IPS DF 4.7 (cell line): ENCODE data around the gene TMEM147.

ENCODE experiments used
- DNase-seq: peaks from one replicate; pipeline ENCODE4 v3.0.0-alpha.2; 2013; ENCODE audit warnings: low spot score; ENCODE audit errors: extremely low read depth

The TMEM147 gene, protein sequence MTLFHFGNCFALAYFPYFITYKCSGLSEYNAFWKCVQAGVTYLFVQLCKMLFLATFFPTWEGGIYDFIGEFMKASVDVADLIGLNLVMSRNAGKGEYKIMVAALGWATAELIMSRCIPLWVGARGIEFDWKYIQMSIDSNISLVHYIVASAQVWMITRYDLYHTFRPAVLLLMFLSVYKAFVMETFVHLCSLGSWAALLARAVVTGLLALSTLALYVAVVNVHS

GRCh38 chr19:35545001-35545854, at the start of gene TMEM147:
TSS of gene TMEM147 (plus strand) at chr19:35545626. CDS start at chr19:35545740, 114 bp downstream.
- DNase-seq = no peak

- DNase-seq = no peak
Measured at GRCh38 chr19:35497406-35497805, 48.0 kb upstream of the TMEM147 start.

- DNase-seq = no peak
Measured at GRCh38 chr19:35498220-35498619, 47.2 kb upstream of the TMEM147 start.

- DNase-seq = no peak
Measured at GRCh38 chr19:35498984-35499527, 46.4 kb upstream of the TMEM147 start.

- DNase-seq = no peak
Measured at GRCh38 chr19:35500611-35501010, 44.8 kb upstream of the TMEM147 start.

- DNase-seq = no peak
Measured at GRCh38 chr19:35501684-35502083, 43.7 kb upstream of the TMEM147 start.

- no peak for DNase-seq
Measured at GRCh38 chr19:35502751-35503150, 42.7 kb upstream of the TMEM147 start.

DNA sequence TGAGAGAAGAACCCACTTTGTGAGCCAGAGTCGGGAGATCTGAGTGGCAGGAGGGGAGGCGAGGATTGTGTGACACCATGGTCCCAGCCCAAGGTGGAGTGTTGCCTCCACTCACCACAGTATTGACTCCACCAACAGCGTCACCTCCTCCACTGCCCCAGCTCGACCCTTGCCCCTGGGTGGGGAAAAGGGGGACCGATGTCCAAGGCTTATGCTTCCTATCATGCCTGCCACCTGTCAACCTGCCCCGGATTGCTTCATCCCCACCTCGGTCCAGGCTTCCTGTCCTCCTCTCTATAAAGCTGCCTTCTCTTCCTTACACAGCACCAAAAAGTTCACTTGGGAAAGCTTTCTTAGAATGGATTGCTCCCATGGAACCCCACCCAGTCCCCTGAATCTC, 39.4 kb upstream of the TMEM147 start:
- no peak for DNase-seq

DNA sequence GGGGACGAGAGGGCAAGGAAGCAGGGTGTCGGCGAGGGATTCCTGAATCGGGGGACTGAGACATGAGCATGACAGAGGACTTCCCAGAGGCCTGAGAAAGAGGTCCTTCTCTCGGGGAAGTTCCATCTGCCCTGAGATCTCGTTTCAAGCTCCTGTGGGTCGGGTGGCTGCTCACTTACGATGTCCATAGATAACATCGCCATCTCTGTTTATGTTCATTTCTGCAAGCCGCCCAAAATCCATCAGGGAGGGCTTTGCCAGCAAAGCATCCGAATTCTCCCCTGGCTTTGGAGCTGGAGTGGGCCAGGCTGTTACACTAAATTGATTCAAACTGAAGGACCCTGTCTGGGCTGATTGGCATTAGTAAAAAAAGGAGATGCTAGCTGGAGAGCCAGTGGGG, 37.9 kb upstream of the TMEM147 start:
- DNase-seq = no peak

GRCh38 chr19:35508129-35508528, 37.3 kb upstream of the TMEM147 start:
- DNase-seq = no peak

- no peak for DNase-seq
Measured at GRCh38 chr19:35509018-35509652, 36.3 kb upstream of the TMEM147 start.

GRCh38 chr19:35509861-35510625, 35.4 kb upstream of the TMEM147 start:
- DNase-seq = peak; percentile 76

GRCh38 chr19:35510626-35510964, 34.8 kb upstream of the TMEM147 start:
- no peak for DNase-seq

GRCh38 chr19:35511337-35511736, 34.1 kb upstream of the TMEM147 start:
- DNase-seq = no peak

DNA sequence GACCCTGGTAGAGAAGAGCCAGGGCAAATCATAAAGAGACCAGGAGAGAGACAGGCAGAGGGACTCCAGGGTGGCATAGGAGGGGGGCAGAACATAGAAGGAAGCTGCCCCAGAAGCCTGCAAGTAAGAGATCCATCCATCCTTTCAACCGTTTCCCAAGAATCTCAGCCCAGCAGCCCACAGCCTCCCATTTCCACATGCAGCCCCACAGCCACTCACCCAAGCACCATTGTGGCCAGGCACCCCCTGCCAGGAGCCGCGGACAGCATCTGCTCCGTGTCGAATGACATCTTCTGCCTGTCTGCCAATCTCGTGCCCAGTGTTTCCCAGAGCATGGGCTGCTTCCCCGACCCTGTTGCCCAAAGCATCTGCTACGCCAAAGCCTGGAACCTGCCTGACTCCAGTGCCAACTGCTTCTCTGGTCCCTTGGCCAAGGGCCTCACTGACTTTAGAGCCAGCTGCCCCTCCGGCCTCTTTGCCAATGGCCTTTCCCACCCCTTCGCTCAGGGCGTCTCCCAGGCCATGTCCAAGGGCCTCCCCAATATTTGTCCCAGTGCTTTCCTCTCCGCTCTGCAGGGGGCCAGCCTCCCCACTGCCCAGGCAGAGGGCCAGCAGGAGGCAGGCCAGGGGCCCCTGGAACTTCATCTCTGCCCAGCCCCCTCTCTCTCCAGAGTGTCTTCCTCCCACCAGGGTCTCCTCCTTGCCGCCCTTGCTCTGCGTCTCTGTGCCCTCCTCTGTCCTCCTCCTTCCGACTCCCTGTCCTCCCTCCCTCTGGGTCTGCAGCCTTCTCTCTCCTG, 32.4 kb upstream of the TMEM147 start:
- DNase-seq = no peak

- DNase-seq = no peak
Measured at GRCh38 chr19:35513628-35514281, 31.7 kb upstream of the TMEM147 start, which contains the start of gene DMKN. TSS of gene DMKN (minus strand) at chr19:35513649. CDS start at chr19:35513475, 174 bp downstream.

- no peak for DNase-seq
Measured at GRCh38 chr19:35514282-35514809, 31.1 kb upstream of the TMEM147 start.

- no peak for DNase-seq
Measured at GRCh38 chr19:35516310-35516709, 29.1 kb upstream of the TMEM147 start.

- DNase-seq = no peak
Measured at GRCh38 chr19:35517342-35517741, 28.1 kb upstream of the TMEM147 start.

- no peak for DNase-seq
Measured at GRCh38 chr19:35518313-35518712, 27.1 kb upstream of the TMEM147 start.
